ENCODE data around the gene FLNC.

FLNC gene

DNA sequence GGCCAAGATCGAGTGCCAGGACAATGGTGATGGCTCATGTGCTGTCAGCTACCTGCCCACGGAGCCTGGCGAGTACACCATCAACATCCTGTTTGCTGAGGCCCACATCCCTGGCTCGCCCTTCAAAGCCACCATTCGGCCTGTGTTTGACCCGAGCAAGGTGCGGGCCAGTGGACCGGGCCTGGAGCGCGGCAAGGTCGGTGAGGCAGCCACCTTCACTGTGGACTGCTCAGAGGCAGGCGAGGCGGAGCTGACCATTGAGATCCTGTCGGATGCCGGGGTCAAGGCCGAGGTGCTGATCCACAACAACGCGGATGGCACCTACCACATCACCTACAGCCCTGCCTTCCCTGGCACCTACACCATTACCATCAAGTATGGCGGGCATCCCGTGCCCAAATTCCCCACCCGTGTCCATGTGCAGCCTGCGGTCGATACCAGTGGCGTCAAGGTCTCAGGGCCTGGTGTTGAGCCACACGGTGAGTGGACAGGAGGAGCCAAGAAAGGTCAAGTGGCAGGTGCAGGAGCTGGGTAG, 14.6 kb downstream of the FLNC start:
- TF ChIP-seq CTCF (IDR thresholded peaks at IDR 0.05; ENCODE audit: low read depth, low read length, missing control alignments) = no peak
- DNase-seq (ENCODE audit: extremely low read depth, low read depth) = no peak
- H3K4me3 ChIP-seq (replicated peaks; ENCODE audit: low read depth, low read length) = no peak overlapping the region

GRCh38 chr7:128845475-128845874, 15.3 kb downstream of the FLNC start:
- no peak for DNase-seq (ENCODE audit: extremely low read depth, low read depth)
- no peak overlapping the region for H3K4me3 ChIP-seq (replicated peaks; ENCODE audit: low read depth, low read length)
- TF ChIP-seq CTCF (IDR thresholded peaks at IDR 0.05; ENCODE audit: low read depth, low read length, missing control alignments) = no peak

DNA sequence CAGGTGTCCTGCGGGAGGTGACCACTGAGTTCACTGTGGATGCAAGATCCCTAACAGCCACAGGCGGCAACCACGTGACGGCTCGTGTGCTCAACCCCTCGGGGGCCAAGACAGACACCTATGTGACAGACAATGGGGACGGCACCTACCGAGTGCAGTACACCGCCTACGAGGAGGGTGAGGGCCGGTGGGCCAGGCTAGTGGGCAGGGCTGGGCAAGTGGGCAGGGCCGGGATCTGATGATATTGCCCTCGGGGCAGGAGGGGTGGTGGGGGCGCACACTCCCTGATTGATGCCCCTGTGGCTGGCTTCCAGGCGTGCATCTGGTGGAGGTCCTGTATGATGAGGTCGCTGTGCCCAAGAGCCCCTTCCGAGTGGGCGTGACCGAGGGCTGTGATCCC, 15.8 kb downstream of the FLNC start:
- no peak for DNase-seq (ENCODE audit: extremely low read depth, low read depth)
- no peak for TF ChIP-seq CTCF (IDR thresholded peaks at IDR 0.05; ENCODE audit: low read depth, low read length, missing control alignments)
- H3K4me3 ChIP-seq (replicated peaks; ENCODE audit: low read depth, low read length) = no peak overlapping the region

DNA sequence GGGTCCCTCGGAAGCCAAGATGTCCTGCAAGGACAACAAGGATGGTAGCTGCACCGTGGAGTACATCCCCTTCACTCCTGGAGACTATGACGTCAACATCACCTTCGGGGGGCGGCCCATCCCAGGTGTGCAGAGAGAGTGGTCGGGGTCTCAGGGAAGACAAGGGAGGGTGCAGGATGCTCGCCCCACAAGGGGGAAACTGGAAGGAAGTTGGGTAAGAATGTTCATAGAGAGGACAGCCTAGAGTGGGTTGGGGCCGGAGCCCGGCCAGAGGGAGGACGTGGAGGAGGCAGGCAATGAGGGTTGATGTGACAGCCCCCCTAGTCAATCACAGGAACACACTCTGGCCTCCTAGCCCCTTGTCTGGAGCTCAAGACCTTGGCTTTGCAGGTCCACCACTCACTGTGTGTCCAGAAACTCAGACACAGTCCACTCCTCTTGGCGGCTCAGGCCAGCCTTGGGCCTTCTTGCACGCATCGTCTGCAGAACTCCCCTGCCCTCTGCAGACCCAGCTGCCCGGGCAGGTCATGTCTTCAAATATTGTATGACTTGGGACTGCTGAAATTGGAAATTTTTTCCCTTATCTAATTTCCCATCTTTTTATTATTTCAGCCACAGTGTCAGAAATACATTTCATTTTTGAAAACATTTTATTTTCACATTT, 16.7 kb downstream of the FLNC start:
- DNase-seq (ENCODE audit: extremely low read depth, low read depth) = no peak
- TF ChIP-seq CTCF (IDR thresholded peaks at IDR 0.05; ENCODE audit: low read depth, low read length, missing control alignments) = no peak
- no peak overlapping the region for H3K4me3 ChIP-seq (replicated peaks; ENCODE audit: low read depth, low read length)

GRCh38 chr7:128847721-128848211, 17.6 kb downstream of the FLNC start:
- no peak overlapping the region for H3K4me3 ChIP-seq (replicated peaks; ENCODE audit: low read depth, low read length)
- no peak for TF ChIP-seq CTCF (IDR thresholded peaks at IDR 0.05; ENCODE audit: low read depth, low read length, missing control alignments)
- DNase-seq (ENCODE audit: extremely low read depth, low read depth) = no peak

DNA sequence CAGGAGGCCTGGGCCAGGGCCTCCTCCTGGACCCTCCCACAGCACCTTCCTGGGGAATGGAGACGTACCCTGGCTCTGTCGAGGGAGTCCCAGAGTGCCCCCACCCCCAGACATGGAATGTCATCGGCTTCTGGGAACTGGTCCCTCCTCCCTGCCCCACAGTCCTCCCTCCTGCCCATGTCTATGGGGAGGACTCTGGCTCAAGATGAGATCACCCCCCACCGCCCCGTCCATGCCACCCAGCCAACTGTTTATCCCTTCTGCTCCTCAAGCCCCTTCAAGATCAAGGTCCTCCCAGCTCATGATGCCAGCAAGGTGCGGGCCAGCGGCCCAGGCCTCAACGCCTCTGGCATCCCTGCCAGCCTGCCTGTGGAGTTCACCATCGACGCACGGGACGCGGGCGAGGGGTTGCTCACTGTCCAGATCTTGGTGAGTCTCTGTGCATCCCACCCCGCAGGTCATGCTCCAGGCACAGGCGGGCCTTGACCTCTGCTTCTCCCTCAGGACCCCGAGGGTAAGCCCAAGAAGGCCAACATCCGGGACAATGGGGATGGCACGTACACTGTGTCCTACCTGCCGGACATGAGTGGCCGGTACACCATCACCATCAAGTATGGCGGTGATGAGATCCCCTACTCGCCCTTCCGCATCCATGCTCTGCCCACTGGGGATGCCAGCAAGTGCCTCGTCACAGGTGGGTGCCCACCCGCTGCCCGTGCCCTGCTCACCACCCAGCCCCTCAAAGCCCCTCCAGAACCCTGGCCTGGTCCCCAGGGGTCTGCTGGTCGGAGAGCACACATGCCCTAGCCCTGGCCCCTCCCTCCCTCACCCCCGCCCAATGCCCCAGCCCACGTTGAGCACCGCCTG, 18.3 kb downstream of the FLNC start:
- no peak for DNase-seq (ENCODE audit: extremely low read depth, low read depth)
- no peak for TF ChIP-seq CTCF (IDR thresholded peaks at IDR 0.05; ENCODE audit: low read depth, low read length, missing control alignments)
- H3K4me3 ChIP-seq (replicated peaks; ENCODE audit: low read depth, low read length) = no peak overlapping the region
